PC-9 (cell line): ENCODE results near the gene EPHA4.

Experiments
- EZH2 ChIP-seq: fragments of 200-600 bp; sonication (generic); IDR thresholded peaks from 2 replicates; pipeline ENCODE4 v1.8.0; 2017; ENCODE audit warnings: antibody characterized with exemption, low read depth
- TF ChIP-seq, protein P1 (sequence below): fragments of 200-600 bp; sonication (generic); conservative IDR thresholded peaks from 2 replicates; pipeline ENCODE4 v1.6.1; 2017; ENCODE audit warnings: mixed run types, antibody characterized with exemption, mild to moderate bottlenecking, moderate library complexity

DNA sequence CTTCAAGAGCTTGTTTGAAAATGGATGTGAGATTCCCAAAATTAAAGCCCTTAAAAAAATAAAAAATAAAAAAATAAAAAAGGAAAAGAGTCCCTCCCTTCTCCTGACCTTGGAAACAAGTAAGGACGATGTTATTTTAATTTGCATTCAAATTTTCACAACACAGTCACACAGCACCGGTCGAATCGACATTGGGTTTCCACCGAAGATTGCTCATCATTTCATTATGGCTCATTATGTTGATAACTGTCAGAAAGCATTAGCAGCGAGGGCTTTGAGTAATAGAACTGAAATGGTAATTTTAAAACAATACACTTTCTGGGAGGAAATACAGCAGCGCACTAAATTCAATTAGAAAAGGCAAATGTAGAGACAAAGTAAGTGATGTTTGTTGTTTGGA lies 78.7 kb downstream of the EPHA4 start:
- TF ChIP-seq, protein P1, sequence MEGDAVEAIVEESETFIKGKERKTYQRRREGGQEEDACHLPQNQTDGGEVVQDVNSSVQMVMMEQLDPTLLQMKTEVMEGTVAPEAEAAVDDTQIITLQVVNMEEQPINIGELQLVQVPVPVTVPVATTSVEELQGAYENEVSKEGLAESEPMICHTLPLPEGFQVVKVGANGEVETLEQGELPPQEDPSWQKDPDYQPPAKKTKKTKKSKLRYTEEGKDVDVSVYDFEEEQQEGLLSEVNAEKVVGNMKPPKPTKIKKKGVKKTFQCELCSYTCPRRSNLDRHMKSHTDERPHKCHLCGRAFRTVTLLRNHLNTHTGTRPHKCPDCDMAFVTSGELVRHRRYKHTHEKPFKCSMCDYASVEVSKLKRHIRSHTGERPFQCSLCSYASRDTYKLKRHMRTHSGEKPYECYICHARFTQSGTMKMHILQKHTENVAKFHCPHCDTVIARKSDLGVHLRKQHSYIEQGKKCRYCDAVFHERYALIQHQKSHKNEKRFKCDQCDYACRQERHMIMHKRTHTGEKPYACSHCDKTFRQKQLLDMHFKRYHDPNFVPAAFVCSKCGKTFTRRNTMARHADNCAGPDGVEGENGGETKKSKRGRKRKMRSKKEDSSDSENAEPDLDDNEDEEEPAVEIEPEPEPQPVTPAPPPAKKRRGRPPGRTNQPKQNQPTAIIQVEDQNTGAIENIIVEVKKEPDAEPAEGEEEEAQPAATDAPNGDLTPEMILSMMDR, result no peak
- no peak for TF ChIP-seq EZH2
